ENCODE results near the gene DMD. TPM values are rescaled to one million over a fixed set of nuclear protein-coding genes. Genes with fewer than 3 reads are reported as not detected.

DMD gene
- total RNA-seq, 1 donor from 2014 or later = 30.6 TPM

DNA sequence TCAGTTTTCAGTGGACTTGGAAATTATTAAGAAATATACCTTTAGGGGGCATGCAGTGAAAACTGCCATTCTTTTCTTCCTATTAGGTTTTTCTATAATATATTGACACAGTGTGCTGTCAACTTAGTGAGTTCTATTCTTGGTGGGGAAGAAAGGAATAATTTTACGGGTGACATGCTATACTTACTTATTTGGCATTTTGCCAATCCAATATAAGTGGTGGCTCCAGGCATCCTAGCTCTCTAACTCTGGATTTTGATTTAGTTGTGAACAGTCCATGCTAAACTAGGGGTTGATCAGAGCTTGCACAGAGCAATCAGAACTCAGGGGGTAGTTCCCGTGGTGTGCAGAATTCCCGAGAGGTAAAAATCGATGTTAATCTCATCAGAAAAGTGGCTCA lies 1861.8 kb downstream of the DMD start:
- Mint-ChIP-seq H3K9me3 (peaks cover 3% of the 10 kb centered on the region), H3K27ac (no peak overlapping the region), H3K4me3 (no peak overlapping the region), H3K27me3 (ENCODE audit: insufficient read depth, low read depth) (no peaks in the 10 kb centered on the region), H3K4me1 (no peaks in the 10 kb centered on the region), H3K36me3 (no peaks in the 10 kb centered on the region)
- H3K9ac ChIP-seq = no peak overlapping the region
- H3K4me1 ChIP-seq = no peaks in the 10 kb centered on the region
- no peaks in the 10 kb centered on the region for H4K20me1 ChIP-seq (ENCODE audit: low read depth)
- no peaks in the 10 kb centered on the region for H3K79me2 ChIP-seq (ENCODE audit: low read depth)
- no peak overlapping the region for H3K4me3 ChIP-seq
- no peaks in the 10 kb centered on the region for H3K9me3 ChIP-seq (ENCODE audit: low read depth)
- no peak overlapping the region for H3K4me2 ChIP-seq
- no peaks in the 10 kb centered on the region for H3K36me3 ChIP-seq
- TF ChIP-seq, protein P1, sequence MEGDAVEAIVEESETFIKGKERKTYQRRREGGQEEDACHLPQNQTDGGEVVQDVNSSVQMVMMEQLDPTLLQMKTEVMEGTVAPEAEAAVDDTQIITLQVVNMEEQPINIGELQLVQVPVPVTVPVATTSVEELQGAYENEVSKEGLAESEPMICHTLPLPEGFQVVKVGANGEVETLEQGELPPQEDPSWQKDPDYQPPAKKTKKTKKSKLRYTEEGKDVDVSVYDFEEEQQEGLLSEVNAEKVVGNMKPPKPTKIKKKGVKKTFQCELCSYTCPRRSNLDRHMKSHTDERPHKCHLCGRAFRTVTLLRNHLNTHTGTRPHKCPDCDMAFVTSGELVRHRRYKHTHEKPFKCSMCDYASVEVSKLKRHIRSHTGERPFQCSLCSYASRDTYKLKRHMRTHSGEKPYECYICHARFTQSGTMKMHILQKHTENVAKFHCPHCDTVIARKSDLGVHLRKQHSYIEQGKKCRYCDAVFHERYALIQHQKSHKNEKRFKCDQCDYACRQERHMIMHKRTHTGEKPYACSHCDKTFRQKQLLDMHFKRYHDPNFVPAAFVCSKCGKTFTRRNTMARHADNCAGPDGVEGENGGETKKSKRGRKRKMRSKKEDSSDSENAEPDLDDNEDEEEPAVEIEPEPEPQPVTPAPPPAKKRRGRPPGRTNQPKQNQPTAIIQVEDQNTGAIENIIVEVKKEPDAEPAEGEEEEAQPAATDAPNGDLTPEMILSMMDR (IDR thresholded peaks at IDR 0.05) = no peak
- TF ChIP-seq EZH2phosphoT487 (IDR thresholded peaks at IDR 0.05) (no peak), EZH2 (IDR thresholded peaks at IDR 0.05) (no peak)
- no peak overlapping the region for H3K27ac ChIP-seq
- H2AFZ ChIP-seq (replicated peaks) = no peak overlapping the region
- no peaks in the 10 kb centered on the region for H3K27me3 ChIP-seq
- no peak for DNase-seq (ENCODE audit: low spot score)
- no peaks in the 10 kb centered on the region for H3F3A ChIP-seq (ENCODE audit: low read depth)

DNA sequence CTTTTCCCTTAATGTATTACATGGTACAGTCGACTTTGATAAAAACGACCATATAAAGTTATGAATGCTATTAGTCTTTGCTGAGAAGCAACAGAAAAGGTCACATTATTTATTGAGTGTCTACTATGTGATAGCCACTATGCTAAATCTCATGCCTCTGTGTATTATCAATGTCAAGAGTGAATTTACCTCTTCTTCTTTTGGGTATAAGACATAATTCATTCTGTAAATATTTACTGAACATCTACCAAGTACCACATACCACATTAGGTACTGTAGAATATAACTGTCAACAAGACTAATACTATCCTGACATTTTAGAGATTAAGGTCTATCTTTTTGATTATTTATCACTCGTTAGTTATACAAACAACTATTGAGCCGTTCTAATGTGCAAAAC lies 1870.8 kb downstream of the DMD start:
- no peak for TF ChIP-seq EZH2 (IDR thresholded peaks at IDR 0.05)
- H3K27me3 Mint-ChIP-seq (ENCODE audit: insufficient read depth, low read depth) = peaks cover 2% of the 10 kb centered on the region
- Histone ChIP-seq H3K4me2 (no peak overlapping the region), H3K27me3 (no peaks in the 10 kb centered on the region), H2AFZ (replicated peaks) (no peak overlapping the region), H3K9me3 (ENCODE audit: low read depth) (no peaks in the 10 kb centered on the region), H3K79me2 (ENCODE audit: low read depth) (no peaks in the 10 kb centered on the region), H4K20me1 (ENCODE audit: low read depth) (no peaks in the 10 kb centered on the region), H3K4me1 (no peaks in the 10 kb centered on the region), H3K4me3 (no peak overlapping the region), H3K9ac (no peak overlapping the region), H3F3A (ENCODE audit: low read depth) (no peaks in the 10 kb centered on the region), H3K36me3 (no peaks in the 10 kb centered on the region), H3K27ac (no peak overlapping the region)
- DNase-seq (ENCODE audit: low spot score) = no peak
- no peak overlapping the region for H3K4me3 Mint-ChIP-seq
- no peaks in the 10 kb centered on the region for H3K36me3 Mint-ChIP-seq
- no peaks in the 10 kb centered on the region for H3K9me3 Mint-ChIP-seq
- no peaks in the 10 kb centered on the region for H3K4me1 Mint-ChIP-seq
- H3K27ac Mint-ChIP-seq = no peak overlapping the region

DNA sequence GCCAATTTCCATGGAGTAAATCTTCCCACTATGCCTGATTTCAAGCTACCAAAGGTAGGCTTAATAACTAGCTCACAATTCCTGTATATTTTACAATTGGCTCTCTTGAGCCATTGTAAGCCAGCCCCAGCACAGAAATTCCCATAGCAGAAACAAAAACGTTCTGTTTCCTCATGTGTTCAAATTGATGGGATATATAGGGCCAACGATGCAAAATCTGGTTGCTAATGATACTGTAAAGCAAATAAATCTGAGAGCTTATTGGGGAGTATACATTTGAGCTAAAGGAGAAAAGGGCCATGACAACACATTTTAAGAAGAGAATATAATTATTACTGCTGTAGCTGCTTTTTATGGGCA lies 1872.4 kb downstream of the DMD start:
- no peaks in the 10 kb centered on the region for H3K9me3 ChIP-seq (ENCODE audit: low read depth)
- H3K36me3 Mint-ChIP-seq = no peaks in the 10 kb centered on the region

DNA sequence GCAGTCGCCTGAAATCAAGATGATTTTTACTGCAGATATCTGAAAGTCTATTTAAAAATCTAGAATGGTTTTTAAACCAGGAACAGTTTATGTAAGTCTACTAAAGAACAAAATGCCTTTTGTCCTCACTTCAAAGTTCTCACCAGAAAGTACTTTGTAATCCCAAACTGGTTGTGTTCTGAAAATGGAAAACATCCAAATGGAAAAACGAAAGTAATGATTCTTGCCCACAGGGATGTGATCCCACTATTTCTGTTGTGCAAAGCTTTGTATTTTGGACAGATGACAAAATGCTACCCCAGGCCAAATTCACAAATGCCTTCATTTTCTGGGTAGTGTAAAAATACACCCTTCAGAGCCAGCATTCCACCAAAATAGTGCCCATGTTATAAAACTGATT lies 1874.0 kb downstream of the DMD start:
- Histone ChIP-seq H3K4me1 (no peaks in the 10 kb centered on the region), H3K9ac (no peak overlapping the region), H2AFZ (replicated peaks) (no peak overlapping the region), H4K20me1 (ENCODE audit: low read depth) (no peaks in the 10 kb centered on the region), H3K27me3 (no peaks in the 10 kb centered on the region), H3K27ac (no peak overlapping the region), H3K4me2 (no peak overlapping the region), H3K36me3 (no peaks in the 10 kb centered on the region), H3K9me3 (ENCODE audit: low read depth) (no peaks in the 10 kb centered on the region), H3F3A (ENCODE audit: low read depth) (no peaks in the 10 kb centered on the region), H3K79me2 (ENCODE audit: low read depth) (no peaks in the 10 kb centered on the region), H3K4me3 (no peak overlapping the region)
- DNase-seq (ENCODE audit: low spot score) = no peak
- H3K36me3 Mint-ChIP-seq = no peaks in the 10 kb centered on the region
- no peaks in the 10 kb centered on the region for H3K4me1 Mint-ChIP-seq
- H3K9me3 Mint-ChIP-seq = no peaks in the 10 kb centered on the region
- H3K27ac Mint-ChIP-seq = no peak overlapping the region
- TF ChIP-seq, protein P1 (IDR thresholded peaks at IDR 0.05) = no peak
- no peak for TF ChIP-seq EZH2phosphoT487 (IDR thresholded peaks at IDR 0.05)
- TF ChIP-seq EZH2 (IDR thresholded peaks at IDR 0.05) = no peak
- peaks cover 2% of the 10 kb centered on the region for H3K27me3 Mint-ChIP-seq (ENCODE audit: insufficient read depth, low read depth)
- no peak overlapping the region for H3K4me3 Mint-ChIP-seq

More for the DNA sequence above, 1872.4 kb downstream of the DMD start:
- H3K36me3 ChIP-seq = no peaks in the 10 kb centered on the region
- H2AFZ ChIP-seq (replicated peaks) = no peak overlapping the region
- no peak for DNase-seq (ENCODE audit: low spot score)
- H3K27ac ChIP-seq = no peak overlapping the region
- no peaks in the 10 kb centered on the region for H3K79me2 ChIP-seq (ENCODE audit: low read depth)
- Mint-ChIP-seq H3K4me3 (no peak overlapping the region), H3K27me3 (ENCODE audit: insufficient read depth, low read depth) (peaks cover 4% of the 10 kb centered on the region), H3K9me3 (no peaks in the 10 kb centered on the region), H3K4me1 (no peaks in the 10 kb centered on the region), H3K27ac (no peak overlapping the region)
- H3F3A ChIP-seq (ENCODE audit: low read depth) = no peaks in the 10 kb centered on the region
- no peaks in the 10 kb centered on the region for H4K20me1 ChIP-seq (ENCODE audit: low read depth)
- no peak overlapping the region for H3K9ac ChIP-seq
- no peaks in the 10 kb centered on the region for H3K4me1 ChIP-seq
- H3K4me2 ChIP-seq = no peak overlapping the region
- no peaks in the 10 kb centered on the region for H3K27me3 ChIP-seq
- H3K4me3 ChIP-seq = no peak overlapping the region
- TF ChIP-seq EZH2phosphoT487 (IDR thresholded peaks at IDR 0.05) (no peak), EZH2 (IDR thresholded peaks at IDR 0.05) (no peak)
- TF ChIP-seq, protein P1 (IDR thresholded peaks at IDR 0.05) = no peak

All from neural progenitor cell (in vitro differentiated cells).